ENCODE results near the gene SH3RF3. TPM values are rescaled to one million over a fixed set of nuclear protein-coding genes. Genes with fewer than 3 reads are reported as not detected.

SH3RF3 gene
- total and polyA plus RNA-seq, 4 donors, result 2.9 to 9.7 (median 8.6) TPM

- H3K9ac ChIP-seq (ENCODE audit: insufficient read depth in 1 of 2, low read length in 2 of 2), result no peak overlapping the region
- H3K27me3 ChIP-seq (ENCODE audit: control insufficient read depth in 3 of 3, insufficient read depth in 3 of 3, low read length in 2 of 3), result no peaks in the 10 kb centered on the region
- ATAC-seq (ENCODE audit: insufficient read depth, low FRiP score), result no peak
- H3K4me1 ChIP-seq (ENCODE audit: control insufficient read depth in 5 of 5, insufficient read depth in 5 of 5, low read length in 5 of 5), result peaks cover 0 to 8% (median 0%) of the 10 kb centered on the region in 5 donors
- DNase-seq, result no peak
- H3K4me3 ChIP-seq, result no peak overlapping the region
- no peaks in the 10 kb centered on the region for H3K9me3 ChIP-seq (ENCODE audit: control insufficient read depth in 4 of 4, insufficient read depth in 3 of 4, low read length in 3 of 4)
- H3K27ac ChIP-seq (ENCODE audit: low read depth in 1 of 2, low read length in 1 of 2), result no peak overlapping the region
- 19 to 54% methylated on average over 2 of the region's 2 CpGs for WGBS, 2 donors
- no peaks in the 10 kb centered on the region for H3K36me3 ChIP-seq (ENCODE audit: control insufficient read depth in 4 of 4, insufficient read depth in 4 of 4, low read length in 4 of 4)
- TF ChIP-seq CTCF (IDR thresholded peaks at IDR 0.05; ENCODE audit: control extremely low read depth, extremely low read depth), result no peak
Observed at GRCh38 chr2:109226128-109226527, 97.1 kb downstream of the SH3RF3 start.

GRCh38 chr2:109226622-109227021 is 97.6 kb downstream of the SH3RF3 start:
- Histone ChIP-seq H3K4me3 (no peak overlapping the region), H3K36me3 (ENCODE audit: control insufficient read depth in 4 of 4, insufficient read depth in 4 of 4, low read length in 4 of 4) (no peaks in the 10 kb centered on the region), H3K27me3 (ENCODE audit: control insufficient read depth in 3 of 3, insufficient read depth in 3 of 3, low read length in 2 of 3) (no peaks in the 10 kb centered on the region), H3K27ac (ENCODE audit: low read depth in 1 of 2, low read length in 1 of 2) (no peak overlapping the region), H3K4me1 (ENCODE audit: control insufficient read depth in 5 of 5, insufficient read depth in 5 of 5, low read length in 5 of 5) (peaks cover 0 to 11% (median 0%) of the 10 kb centered on the region in 5 donors), H3K9me3 (ENCODE audit: control insufficient read depth in 4 of 4, insufficient read depth in 3 of 4, low read length in 3 of 4) (no peaks in the 10 kb centered on the region), H3K9ac (ENCODE audit: insufficient read depth in 1 of 2, low read length in 2 of 2) (no peak overlapping the region)
- WGBS, 2 donors, result 75 to 80% methylated on average over 6 of the region's 6 CpGs
- ATAC-seq (ENCODE audit: insufficient read depth, low FRiP score) (no peak), DNase-seq (no peak)
- TF ChIP-seq CTCF (IDR thresholded peaks at IDR 0.05; ENCODE audit: control extremely low read depth, extremely low read depth), result no peak

- H3K4me1 ChIP-seq (ENCODE audit: control insufficient read depth in 5 of 5, insufficient read depth in 5 of 5, low read length in 5 of 5), result peaks cover 0 to 11% (median 0%) of the 10 kb centered on the region in 5 donors
- no peaks in the 10 kb centered on the region for H3K36me3 ChIP-seq (ENCODE audit: control insufficient read depth in 4 of 4, insufficient read depth in 4 of 4, low read length in 4 of 4)
- no peak for TF ChIP-seq CTCF (IDR thresholded peaks at IDR 0.05; ENCODE audit: control extremely low read depth, extremely low read depth)
- H3K4me3 ChIP-seq, result no peak overlapping the region
- H3K9ac ChIP-seq (ENCODE audit: insufficient read depth in 1 of 2, low read length in 2 of 2), result no peak overlapping the region
- H3K9me3 ChIP-seq (ENCODE audit: control insufficient read depth in 4 of 4, insufficient read depth in 3 of 4, low read length in 3 of 4), result peaks cover 0 to under 1% (median 0%) of the 10 kb centered on the region in 4 donors
- WGBS, 2 donors, result 91 to 98% methylated on average over 4 of the region's 4 CpGs
- ATAC-seq (ENCODE audit: insufficient read depth, low FRiP score), result no peak
- H3K27me3 ChIP-seq (ENCODE audit: control insufficient read depth in 3 of 3, insufficient read depth in 3 of 3, low read length in 2 of 3), result peaks cover 0 to 2% (median 0%) of the 10 kb centered on the region in 3 donors
- no peak for DNase-seq
- H3K27ac ChIP-seq (ENCODE audit: low read depth in 1 of 2, low read length in 1 of 2), result no peak overlapping the region
Observed at GRCh38 chr2:109229094-109229675, 100.2 kb downstream of the SH3RF3 start.

Measured in lung (tissue), 12 donors.